CD4-positive, alpha-beta T cell (primary cell): Measurements from ENCODE around the gene AUP1. TPM values are rescaled to one million over a fixed set of nuclear protein-coding genes. Genes with fewer than 3 reads are reported as not detected.
A peak's percentile ranks its signal among the peaks of the same experiment; 100 is the strongest.

ENCODE experiments used
- ATAC-seq: fragments of 200-7000 bp; cut with Tn5 transposase; one replicate; pipeline ENCODE4 v1.10.0; 2022; ENCODE audit warnings: mild to moderate bottlenecking; ENCODE audit not compliant: poor library complexity
- CTCF ChIA-PET: fragments of 350-600 bp; sonication (Branson Sonifier 250); formaldehyde crosslinking; loops from one replicate; lab custom pipeline; 2021; ENCODE audit warnings: antibody characterized with exemption, inconsistent platforms; lab: Charles Lee
- POLR2A ChIA-PET: fragments of 350-600 bp; sonication (Branson Sonifier 250); formaldehyde crosslinking; loops from one replicate; lab custom pipeline; 2021; ENCODE audit warnings: antibody characterized with exemption, inconsistent platforms; lab: Charles Lee
- DNase-seq, 14 experiments: peaks; one replicate each; pipeline ENCODE4 v3.0.0-alpha.2; 2013 to 2020; ENCODE audit warnings: mixed read lengths in 2 of 14
- H3K27ac ChIP-seq, 2 donors: one replicate each; pipeline versions ENCODE4 v1.5.1 to v1.7.0; 2013; ENCODE audit warnings: low read length in 2 of 2, low read depth in 1 of 2, mild to moderate bottlenecking in 1 of 2
- H3K27me3 ChIP-seq, 2 experiments: 1 replicate in 1 of 2; 2 replicates in 1 of 2; pipeline versions ENCODE4 v1.6.1 to v1.7.0; 2013; ENCODE audit warnings: low read length in 2 of 2, control low read depth in 1 of 2, mild to moderate bottlenecking in 1 of 2, moderate library complexity in 1 of 2; ENCODE audit not compliant: insufficient read depth in 2 of 2, control insufficient read depth in 1 of 2
- H3K36me3 ChIP-seq: one replicate; pipeline ENCODE4 v1.6.1; 2013; ENCODE audit warnings: low read length, control low read depth; ENCODE audit not compliant: insufficient read depth
- H3K4me1 ChIP-seq: one replicate; pipeline ENCODE4 v1.6.1; 2013; ENCODE audit warnings: low read length, control low read depth; ENCODE audit not compliant: insufficient read depth
- H3K4me3 ChIP-seq: one replicate; pipeline ENCODE4 v1.5.1; 2013; ENCODE audit warnings: mild to moderate bottlenecking, low read length, moderate library complexity
- H3K9me3 ChIP-seq, 2 experiments: 1 replicate in 1 of 2; 2 replicates in 1 of 2; pipeline versions ENCODE4 v1.6.1 to v1.7.0; 2013; ENCODE audit warnings: low read length in 2 of 2, mild to moderate bottlenecking in 2 of 2, control low read depth in 1 of 2, moderate library complexity in 1 of 2; ENCODE audit not compliant: control insufficient read depth in 1 of 2, insufficient read depth in 1 of 2
- H3K27ac Mint-ChIP-seq: one replicate; pipeline ENCODE4 v1.8.0; 2020; ENCODE audit warnings: mixed read lengths
- H3K27me3 Mint-ChIP-seq: one replicate; pipeline ENCODE4 v1.8.0; 2021; ENCODE audit warnings: mixed read lengths
- H3K36me3 Mint-ChIP-seq: one replicate; pipeline ENCODE4 v1.8.0; 2021; ENCODE audit warnings: low read depth, mixed read lengths
- H3K4me1 Mint-ChIP-seq: one replicate; pipeline ENCODE4 v1.8.0; 2021; ENCODE audit warnings: low read depth, mixed read lengths
- H3K4me3 Mint-ChIP-seq: one replicate; pipeline ENCODE4 v1.8.0; 2020; ENCODE audit warnings: mild to moderate bottlenecking, mixed read lengths
- H3K9me3 Mint-ChIP-seq: one replicate; pipeline ENCODE4 v1.8.0; 2020; ENCODE audit warnings: mixed read lengths
- CTCF ChIP-seq: fragments of 200-600 bp; IDR thresholded peaks from one replicate; pipeline ENCODE4 v1.8.0; 2022; ENCODE audit warnings: antibody characterized with exemption, mild to moderate bottlenecking
- intact Hi-C, 2 experiments: fragments of 100-400 bp; cut with DNase I in 1 of 2; cut with micrococcal nuclease in 1 of 2; formaldehyde crosslinking; loops; one replicate each; pipeline versions ENCODE4 v1.15.1 to v1.9.0; 2023 to 2025; cut with DNase I, micrococcal nuclease
- total RNA-seq, 174 experiments: library from RNA in 2 of 174; stranded (reverse) in 2 of 174; gene quantifications; one replicate each; pipeline ENCODE4 v1.2.3 and lab custom pipeline; 2021 to 2026

AUP1 gene
- total RNA-seq, 2 experiments from 2014 or later = 162 to 170 TPM

DNA sequence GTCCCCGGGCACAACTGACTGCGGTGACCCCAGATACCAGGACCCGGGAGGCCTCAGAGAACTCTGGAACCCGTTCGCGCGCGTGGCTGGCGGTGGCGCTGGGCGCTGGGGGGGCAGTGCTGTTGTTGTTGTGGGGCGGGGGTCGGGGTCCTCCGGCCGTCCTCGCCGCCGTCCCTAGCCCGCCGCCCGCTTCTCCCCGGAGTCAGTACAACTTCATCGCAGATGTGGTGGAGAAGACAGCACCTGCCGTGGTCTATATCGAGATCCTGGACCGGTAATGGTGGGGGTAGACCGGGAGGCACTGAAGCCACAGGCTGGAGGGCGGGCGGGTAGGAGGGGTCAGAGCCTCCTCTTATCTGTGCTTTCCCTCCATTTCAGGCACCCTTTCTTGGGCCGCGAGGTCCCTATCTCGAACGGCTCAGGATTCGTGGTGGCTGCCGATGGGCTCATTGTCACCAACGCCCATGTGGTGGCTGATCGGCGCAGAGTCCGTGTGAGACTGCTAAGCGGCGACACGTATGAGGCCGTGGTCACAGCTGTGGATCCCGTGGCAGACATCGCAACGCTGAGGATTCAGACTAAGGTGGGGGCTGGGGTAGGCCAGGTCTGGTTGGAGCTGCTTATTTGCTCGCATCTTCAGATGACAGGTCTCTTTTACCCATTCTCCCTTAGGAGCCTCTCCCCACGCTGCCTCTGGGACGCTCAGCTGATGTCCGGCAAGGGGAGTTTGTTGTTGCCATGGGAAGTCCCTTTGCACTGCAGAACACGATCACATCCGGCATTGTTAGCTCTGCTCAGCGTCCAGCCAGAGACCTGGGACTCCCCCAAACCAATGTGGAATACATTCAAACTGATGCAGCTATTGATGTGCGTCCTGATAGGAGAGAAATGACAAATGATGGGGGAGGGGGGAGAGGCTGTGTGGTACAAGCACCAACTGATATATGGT is 1.0 kb upstream of the AUP1 start:
- Histone ChIP-seq H3K4me3 (peak overlapping the region; percentile 84), H3K27me3 (no peaks in the 10 kb centered on the region), H3K36me3 (peaks cover 41% of the 10 kb centered on the region), H3K4me1 (peaks cover 35% of the 10 kb centered on the region), H3K27ac (peak overlapping the region; percentile 79 to 86), H3K9me3 (peaks cover 0 to 6% of the 10 kb centered on the region in 2 experiments)
- Mint-ChIP-seq H3K27ac (peak overlapping the region; percentile 84), H3K4me1 (peaks cover 42% of the 10 kb centered on the region), H3K27me3 (no peaks in the 10 kb centered on the region), H3K9me3 (no peaks in the 10 kb centered on the region), H3K36me3 (peaks cover 52% of the 10 kb centered on the region), H3K4me3 (peak overlapping the region; percentile 91)
- peak in 8 of 14 experiments; percentile 21 to 83 (median 40) for DNase-seq
- ChIA-PET CTCF (interaction anchor here (1.4 to 4.6 kb wide), 5 partner anchors 14 to 57 kb away, joined by 3 to 34 read pairs (median 6); partner anchors contain the start of genes CCDC142, PCGF1, TLX2 and TTC31), POLR2A (interaction anchor here (0.7 to 3.8 kb wide), 22 partner anchors 10 to 707 kb away, joined by 3 to 37 read pairs (median 9); partner anchors contain the start of genes C2orf81, CCDC142, INO80B and LBX2)
- ATAC-seq = peak; percentile 21
- no peak for TF ChIP-seq CTCF
- intact Hi-C loops = loop anchor here (1.0 to 10.0 kb wide), 5 partner anchors 24 to 706 kb away; partner anchors contain the start of genes DOK1 (in 1 of the 2) and STAMBP (in 1 of the 2)

- Histone ChIP-seq H3K4me1 (peaks cover 35% of the 10 kb centered on the region), H3K27ac (peak overlapping the region; percentile 79 to 86), H3K27me3 (no peaks in the 10 kb centered on the region), H3K4me3 (peak overlapping the region; percentile 84), H3K9me3 (peaks cover 0 to 6% of the 10 kb centered on the region in 2 experiments), H3K36me3 (peaks cover 42% of the 10 kb centered on the region)
- DNase-seq = peak in 2 of 14 experiments; percentile 14 to 28
- no peak for TF ChIP-seq CTCF
- peak overlapping the region; percentile 92 for H3K4me3 Mint-ChIP-seq
- ATAC-seq = peak; percentile 1
- intact Hi-C loops = loop anchor here (1.0 to 2.0 kb wide), 5 partner anchors 14 to 46 kb away; partner anchors contain the start of genes CCDC142 (in 1 of the 2), DOK1 (in 1 of the 2), PCGF1 (in 1 of the 2) and TLX2 (in 1 of the 2)
- ChIA-PET CTCF (interaction anchor here (0.8 to 4.6 kb wide), 6 partner anchors 14 to 74 kb away, joined by 3 to 34 read pairs (median 5); partner anchors contain the start of genes CCDC142, INO80B, PCGF1 and TLX2), POLR2A (interaction anchor here (1.4 to 3.8 kb wide), 13 partner anchors 8 to 137 kb away, joined by 4 to 37 read pairs (median 11); partner anchors contain the start of genes CCDC142, INO80B, LBX2 and MRPL53)
- peaks cover 57% of the 10 kb centered on the region for H3K36me3 Mint-ChIP-seq
- H3K27me3 Mint-ChIP-seq = no peaks in the 10 kb centered on the region
- peaks cover 42% of the 10 kb centered on the region for H3K4me1 Mint-ChIP-seq
- no peaks in the 10 kb centered on the region for H3K9me3 Mint-ChIP-seq
- peak overlapping the region; percentile 89 for H3K27ac Mint-ChIP-seq
These were observed 728 bp downstream of the AUP1 start for GRCh38 chr2:74528600-74529356.
